Embryonic facial prominence (tissue), 1 donor: Measurements from ENCODE around the gene CPED1.
"Not testable (repeated sequence)": the region's sequence is repeated elsewhere in the genome, so short reads cannot be mapped to it uniquely, and the experiment has no call there.

ENCODE experiments used
- DNase-seq: peaks from one replicate; pipeline ENCODE4 v3.0.0-alpha.2; 2016; ENCODE audit errors: extremely low spot score

The CPED1 gene

DNA sequence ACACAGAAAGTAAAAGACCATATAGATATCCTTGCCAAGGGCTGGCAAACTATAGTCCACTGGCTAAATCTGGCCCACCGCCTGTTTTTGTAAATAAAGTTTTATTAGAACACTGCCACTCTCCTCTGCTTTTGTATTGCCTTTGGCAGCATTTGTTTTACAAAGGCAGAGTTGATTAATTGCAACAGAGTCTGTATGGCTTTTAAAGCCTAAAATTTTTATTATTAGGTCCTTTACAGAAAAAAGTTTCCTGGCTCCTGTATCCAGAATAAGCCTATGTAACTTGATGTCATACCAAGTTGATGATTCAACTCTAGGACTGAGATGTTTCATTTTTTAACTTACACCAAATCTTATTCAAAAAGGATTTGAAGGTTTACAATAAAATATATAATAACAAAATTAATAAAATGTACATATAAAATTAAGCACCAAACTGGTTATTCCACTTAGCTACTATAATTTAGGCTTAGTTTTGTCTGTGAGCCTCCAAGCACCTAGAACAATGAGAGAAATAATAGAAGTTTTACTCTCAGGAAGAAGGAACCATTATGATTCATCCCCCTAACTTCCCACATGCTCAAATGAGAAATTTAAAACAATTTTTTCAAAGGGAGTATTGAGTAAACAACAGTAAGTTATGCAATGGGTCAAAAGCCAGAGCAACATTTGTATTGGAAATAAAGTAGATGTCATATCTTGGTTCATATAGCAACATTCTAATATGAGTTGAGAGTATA is 31.9 kb downstream of the CPED1 start:
- DNase-seq = no peak

- no peak for DNase-seq
These were observed 32.8 kb downstream of the CPED1 start for GRCh38 chr7:121020989-121021969.

GRCh38 chr7:121023194-121023593 is 34.7 kb downstream of the CPED1 start:
- no peak for DNase-seq

GRCh38 chr7:121023683-121024511 is 35.4 kb downstream of the CPED1 start:
- peak; percentile 64 for DNase-seq

- DNase-seq = no peak
These were observed 36.1 kb downstream of the CPED1 start for GRCh38 chr7:121024611-121025010.

DNA sequence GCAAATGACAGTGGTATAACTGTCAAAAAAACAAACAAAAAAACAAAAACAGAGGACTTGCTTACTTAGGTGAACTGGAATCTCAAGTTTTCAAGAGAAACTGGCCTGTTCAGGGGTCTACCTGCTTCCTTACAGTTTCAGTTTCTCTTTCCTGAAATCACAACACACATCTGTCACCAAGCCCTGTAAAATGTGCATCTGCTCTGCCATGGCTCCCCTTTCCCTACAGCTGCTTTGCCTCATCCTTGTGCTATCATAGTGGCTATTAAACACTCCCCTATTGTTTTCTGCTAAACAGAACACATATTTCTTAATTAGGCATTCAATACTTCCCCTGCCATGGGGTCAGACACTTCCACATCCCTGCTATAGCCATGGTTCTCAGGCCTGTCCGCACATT is 37.6 kb downstream of the CPED1 start:
- no peak for DNase-seq

DNA sequence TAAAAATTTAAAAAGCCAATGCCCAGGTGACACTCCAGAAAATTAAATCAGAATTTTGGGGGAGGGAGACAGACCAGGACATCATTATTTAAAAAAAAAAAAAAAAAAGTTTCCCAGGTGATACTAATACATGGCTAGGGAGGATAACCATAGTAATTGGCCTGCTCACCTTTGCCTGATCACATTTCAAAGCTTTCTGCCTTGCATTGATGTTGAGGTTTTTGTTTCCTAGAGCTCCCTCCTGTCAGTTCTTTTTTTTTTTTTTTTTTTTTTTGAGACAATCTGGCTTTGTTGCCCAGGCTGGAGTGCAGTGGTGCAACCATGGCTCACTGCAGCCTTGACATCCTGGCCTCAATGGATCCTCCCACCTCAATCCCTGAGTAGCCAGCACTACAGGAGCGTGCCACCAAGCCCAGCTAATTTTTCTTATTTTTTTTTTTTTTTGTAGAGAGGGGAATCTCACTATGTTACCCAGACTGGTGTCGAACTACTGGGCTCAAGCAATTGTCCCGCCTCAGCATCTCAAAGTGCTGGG is 38.1 kb downstream of the CPED1 start:
- no peak for DNase-seq

- DNase-seq = no peak
These were observed 39.5 kb downstream of the CPED1 start for GRCh38 chr7:121027761-121028669.

- DNase-seq = no peak
These were observed 40.8 kb downstream of the CPED1 start for GRCh38 chr7:121029302-121029701.

GRCh38 chr7:121030308-121030707 is 41.8 kb downstream of the CPED1 start:
- no peak for DNase-seq

GRCh38 chr7:121032645-121033460 is 44.3 kb downstream of the CPED1 start:
- no peak for DNase-seq

GRCh38 chr7:121034929-121035328 is 46.4 kb downstream of the CPED1 start:
- no peak for DNase-seq

DNA sequence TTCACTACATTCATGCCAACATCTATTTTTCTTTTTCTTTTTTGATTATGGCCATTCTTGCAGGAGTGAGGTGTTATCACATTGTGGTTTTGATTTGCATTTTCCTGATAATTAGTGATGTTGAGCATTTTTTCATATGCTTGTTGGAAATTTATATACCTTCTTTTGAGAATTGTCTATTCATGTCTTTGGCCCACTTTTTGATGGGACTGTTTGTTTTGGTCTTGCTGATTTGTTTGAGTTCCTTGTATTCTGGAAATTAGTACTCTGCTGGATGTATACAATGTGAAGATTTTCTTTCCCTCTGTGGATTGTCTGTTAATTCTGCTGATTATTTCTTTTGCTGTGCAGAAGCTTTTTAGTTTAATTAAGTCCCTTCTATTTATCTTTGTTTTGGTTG is 48.3 kb downstream of the CPED1 start:
- not testable (repeated sequence) for DNase-seq

DNA sequence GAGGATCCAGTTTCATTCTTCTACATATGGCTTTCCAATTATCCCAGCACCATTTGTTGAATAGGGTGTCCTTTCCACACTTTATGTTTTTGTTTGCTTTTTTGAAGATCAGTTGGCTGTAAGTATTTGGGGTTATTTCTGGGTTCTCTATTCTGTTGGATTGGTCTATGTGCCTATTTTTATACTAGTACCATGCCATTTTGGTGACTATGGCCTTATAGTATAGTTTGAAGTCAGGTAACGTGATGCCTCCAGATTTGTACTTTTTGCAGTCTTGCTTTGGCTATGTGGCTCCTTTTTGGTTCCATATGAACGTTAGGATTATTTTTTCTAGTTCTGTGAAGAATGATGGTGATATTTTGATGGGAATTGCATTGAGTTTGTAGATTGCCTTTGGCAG is 48.8 kb downstream of the CPED1 start:
- DNase-seq = not testable (repeated sequence)

GRCh38 chr7:121037957-121038716 is 49.6 kb downstream of the CPED1 start:
- DNase-seq = no peak

DNA sequence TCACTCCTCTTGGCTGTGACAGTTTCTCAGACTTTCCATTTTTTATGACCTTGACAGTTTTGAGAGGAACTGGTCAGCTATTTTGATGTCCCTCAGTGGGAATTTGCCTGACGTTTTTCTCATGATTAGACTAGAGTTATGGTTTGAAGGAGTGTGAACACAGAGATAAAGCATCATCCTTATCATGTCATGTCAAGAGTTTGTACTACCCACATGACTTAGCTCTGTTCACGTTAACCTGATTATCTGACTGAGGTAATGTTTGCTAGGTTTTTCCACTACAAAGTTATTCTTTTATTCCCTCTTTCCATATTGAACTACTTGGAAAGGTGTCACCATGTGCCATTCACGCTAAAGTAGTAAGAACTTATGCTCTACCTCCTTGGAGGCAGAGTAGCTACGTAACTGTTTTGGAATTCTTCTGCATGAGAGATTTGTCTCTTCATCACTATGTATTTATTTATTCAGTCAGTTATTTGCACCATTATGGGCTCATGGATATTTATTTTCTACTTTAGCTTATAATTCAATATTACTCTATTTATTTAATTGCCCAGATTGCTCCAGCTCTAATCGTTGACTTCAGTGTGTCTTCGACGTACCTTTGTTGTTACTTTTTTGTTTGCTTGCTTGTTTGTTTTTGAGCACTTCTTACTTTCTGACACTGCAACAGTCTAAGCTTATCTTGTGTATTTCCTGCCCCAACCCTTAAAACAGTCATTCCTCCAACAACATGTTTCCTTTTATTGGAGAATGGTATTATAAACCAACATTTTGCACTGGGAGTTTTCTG is 50.4 kb downstream of the CPED1 start:
- DNase-seq = no peak

DNA sequence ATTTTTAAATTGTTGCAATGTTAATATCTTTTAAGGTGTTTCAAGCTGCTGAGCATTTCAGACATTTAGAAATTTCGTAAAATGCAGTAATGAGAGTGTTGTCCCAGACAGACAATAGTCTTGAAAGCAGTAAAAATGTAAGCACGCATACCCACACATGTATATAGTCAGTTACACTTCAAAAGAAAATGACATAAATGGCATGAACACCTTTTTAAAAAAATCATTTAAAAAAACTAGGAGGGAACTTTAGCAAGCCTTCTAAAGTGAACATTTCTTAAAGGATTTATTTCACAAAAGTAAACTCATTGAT is 51.0 kb downstream of the CPED1 start:
- DNase-seq = no peak

DNA sequence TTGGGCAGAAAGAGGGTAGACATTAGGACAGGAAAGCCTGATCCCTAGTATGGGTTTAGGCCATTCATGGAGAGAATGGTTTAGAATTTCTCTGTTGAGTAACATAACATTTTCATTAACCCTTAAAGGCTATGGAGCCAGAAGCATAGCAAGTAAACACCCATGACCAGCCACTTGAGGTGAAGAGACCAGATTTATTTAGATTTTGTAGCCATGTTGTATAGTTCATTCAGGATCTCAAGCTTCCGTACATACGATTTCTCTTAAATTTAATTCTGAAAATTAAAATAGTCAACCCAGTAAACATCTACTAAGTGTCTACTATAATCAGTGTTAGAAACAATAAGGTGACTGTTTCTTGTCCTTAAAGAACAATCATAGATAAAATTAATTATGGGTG is 51.5 kb downstream of the CPED1 start:
- DNase-seq = no peak
